Muscle layer of colon (tissue), 2 donors: ENCODE results near the gene C11orf91.
"Not testable (repeated sequence)": the region's sequence is repeated elsewhere in the genome, so short reads cannot be mapped to it uniquely, and the experiment has no call there.

ENCODE experiments used
- H3K27ac ChIP-seq: one replicate; pipeline ENCODE4 v1.7.0; 2013; ENCODE audit warnings: low read depth, mild to moderate bottlenecking, low read length, moderate library complexity
- H3K27me3 ChIP-seq, 2 donors: one replicate each; pipeline ENCODE4 v1.7.0; 2013; ENCODE audit warnings: low read length in 2 of 2, mild to moderate bottlenecking in 2 of 2; ENCODE audit not compliant: insufficient read depth in 2 of 2, control insufficient read depth in 1 of 2
- H3K36me3 ChIP-seq: one replicate; pipeline ENCODE4 v1.7.0; 2013; ENCODE audit warnings: mild to moderate bottlenecking, low read length; ENCODE audit not compliant: insufficient read depth
- H3K4me1 ChIP-seq: one replicate; pipeline ENCODE4 v1.7.0; 2013; ENCODE audit warnings: mild to moderate bottlenecking, low read length; ENCODE audit not compliant: insufficient read depth
- H3K4me3 ChIP-seq, 2 donors: one replicate each; pipeline ENCODE4 v1.7.0; 2013; ENCODE audit warnings: low read length in 2 of 2, low read depth in 1 of 2, mild to moderate bottlenecking in 1 of 2, moderate library complexity in 1 of 2
- H3K9ac ChIP-seq: one replicate; pipeline ENCODE4 v1.7.0; 2013; ENCODE audit warnings: low read length
- H3K9me3 ChIP-seq: one replicate; pipeline ENCODE4 v1.7.0; 2013; ENCODE audit warnings: mild to moderate bottlenecking, low read length
- donor health status: abdominal sarcoma.
- donor health status: Adenocarcinoma of cecum.

C11orf91 gene

DNA sequence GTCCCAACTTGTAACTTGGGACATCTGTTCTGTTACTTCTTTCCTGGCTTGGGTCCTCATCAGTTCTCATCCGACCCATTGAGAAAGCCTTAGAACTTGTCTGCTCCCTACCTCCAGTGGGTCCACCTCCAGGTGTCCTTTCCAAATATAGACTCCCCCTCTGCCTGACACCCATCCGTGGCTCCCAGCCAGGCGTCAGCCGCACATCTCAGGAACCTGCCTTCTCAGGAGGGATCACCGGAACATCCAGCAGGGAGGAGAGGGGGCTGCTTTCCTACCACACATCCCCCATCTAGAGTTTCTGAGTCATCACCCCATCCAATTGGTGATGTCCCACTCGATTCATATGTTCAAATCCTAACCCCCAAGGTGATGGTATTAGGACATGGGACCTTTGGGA lies 36.5 kb downstream of the C11orf91 start:
- H3K4me1 ChIP-seq, result no peaks in the 10 kb centered on the region
- no peak overlapping the region for H3K27ac ChIP-seq
- no peaks in the 10 kb centered on the region for H3K36me3 ChIP-seq
- H3K27me3 ChIP-seq, result no peaks in the 10 kb centered on the region
- no peaks in the 10 kb centered on the region for H3K9me3 ChIP-seq
- H3K9ac ChIP-seq, result no peak overlapping the region
- H3K4me3 ChIP-seq, result no peak overlapping the region

DNA sequence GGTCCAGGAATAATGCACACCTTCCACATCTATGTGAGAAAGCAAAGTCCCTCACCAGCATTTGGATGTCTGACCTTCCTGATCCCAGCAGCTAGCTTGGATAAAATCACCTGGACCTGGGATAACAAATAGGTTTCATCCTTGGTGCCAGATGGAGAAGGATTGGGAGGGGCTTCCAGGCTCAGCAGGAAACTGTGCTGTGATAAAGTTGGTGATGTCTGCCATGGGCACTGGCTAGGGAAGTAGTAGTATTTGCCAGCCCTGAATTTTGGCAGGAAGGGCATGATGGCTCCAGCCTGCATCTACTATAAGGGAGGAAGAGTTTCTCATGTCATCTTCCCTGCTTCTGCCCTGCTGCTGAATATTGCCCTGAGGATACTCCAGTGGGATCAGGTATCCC lies 37.5 kb downstream of the C11orf91 start:
- Histone ChIP-seq H3K4me1 (no peaks in the 10 kb centered on the region), H3K9ac (no peak overlapping the region), H3K36me3 (no peaks in the 10 kb centered on the region), H3K4me3 (no peak overlapping the region), H3K27ac (no peak overlapping the region), H3K9me3 (no peaks in the 10 kb centered on the region), H3K27me3 (no peaks in the 10 kb centered on the region)

DNA sequence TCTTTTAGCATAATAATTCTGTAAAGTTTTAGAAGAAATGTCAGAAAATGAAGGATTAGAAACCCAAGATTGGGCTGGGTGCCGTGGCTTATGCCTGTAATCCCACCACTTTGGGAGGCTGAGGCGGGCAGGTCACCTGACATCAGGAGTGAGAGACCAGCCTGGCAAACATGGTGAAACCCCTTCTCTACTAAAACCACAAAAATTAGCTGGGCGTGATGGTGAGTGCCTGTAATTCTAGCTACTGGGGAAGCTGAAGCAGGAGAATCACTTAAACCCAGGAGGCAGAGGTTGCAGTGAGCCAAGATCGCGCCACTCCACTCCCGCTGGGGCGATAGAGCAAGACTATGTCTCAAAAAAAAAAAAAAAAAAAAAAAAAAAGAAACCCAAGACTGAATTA lies 39.1 kb downstream of the C11orf91 start:
- not testable (repeated sequence) for H3K9ac ChIP-seq, H3K27me3 ChIP-seq, H3K27ac ChIP-seq, H3K9me3 ChIP-seq, H3K36me3 ChIP-seq, H3K4me3 ChIP-seq, H3K4me1 ChIP-seq

DNA sequence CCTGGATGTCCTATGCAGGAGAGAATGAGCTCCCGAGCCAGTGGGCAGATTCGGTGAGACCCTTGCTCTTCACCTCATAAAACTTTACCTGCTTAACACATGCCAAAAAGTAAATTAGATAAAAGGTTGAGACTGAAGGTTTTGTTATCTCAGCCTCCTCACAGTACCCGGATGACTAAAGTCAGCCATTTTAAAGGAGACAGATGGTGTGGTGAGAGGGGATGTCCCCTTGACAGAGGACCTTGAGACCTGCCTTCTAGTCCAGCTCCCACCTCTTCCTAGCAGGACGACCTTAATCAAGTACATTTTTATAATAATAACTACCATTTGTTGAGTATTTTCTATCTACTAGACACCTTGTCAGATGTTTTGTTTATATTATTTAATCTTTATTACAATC lies 39.7 kb downstream of the C11orf91 start:
- Histone ChIP-seq H3K27ac (no peak overlapping the region), H3K9me3 (no peaks in the 10 kb centered on the region), H3K9ac (no peak overlapping the region), H3K4me3 (no peak overlapping the region), H3K27me3 (no peaks in the 10 kb centered on the region), H3K4me1 (no peaks in the 10 kb centered on the region), H3K36me3 (no peaks in the 10 kb centered on the region)

DNA sequence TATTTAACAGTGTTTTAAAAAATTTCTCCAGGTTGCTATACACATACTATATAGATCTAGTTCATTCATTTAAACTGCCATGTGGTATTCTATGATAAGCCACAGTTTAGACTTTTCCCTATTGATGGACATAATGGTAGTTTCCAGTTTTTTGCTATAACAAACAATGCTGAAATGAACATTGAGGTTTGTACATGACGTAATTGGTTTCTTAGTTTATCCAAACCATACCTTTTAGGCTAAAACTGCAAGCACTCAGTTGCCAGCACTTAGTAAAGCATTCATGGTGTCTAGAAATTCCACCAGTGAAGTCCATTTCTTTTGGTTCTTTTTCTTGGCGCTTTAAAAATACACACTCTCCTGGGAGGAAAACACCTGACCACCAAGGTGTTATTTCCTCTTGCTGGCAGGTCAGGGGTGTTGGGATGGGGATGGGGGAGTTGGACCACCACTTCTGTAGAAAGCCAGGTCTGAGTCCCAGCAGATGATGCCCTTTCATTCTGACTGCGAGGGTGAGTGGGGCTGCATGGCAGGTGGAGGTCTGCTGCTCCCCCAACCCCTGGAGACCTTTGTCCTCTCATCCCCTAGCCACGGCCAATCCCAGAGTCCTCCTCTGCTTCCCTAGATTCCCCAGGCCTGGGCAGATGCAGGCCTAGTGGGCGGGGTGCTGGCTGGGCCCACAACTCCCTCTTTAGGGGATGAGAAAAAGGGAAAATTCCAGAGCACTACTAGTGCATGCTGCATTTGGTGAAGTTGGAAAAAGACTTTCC lies 41.1 kb downstream of the C11orf91 start:
- H3K4me3 ChIP-seq, result no peak overlapping the region
- no peak overlapping the region for H3K9ac ChIP-seq
- no peaks in the 10 kb centered on the region for H3K9me3 ChIP-seq
- no peaks in the 10 kb centered on the region for H3K4me1 ChIP-seq
- no peak overlapping the region for H3K27ac ChIP-seq
- no peaks in the 10 kb centered on the region for H3K27me3 ChIP-seq
- H3K36me3 ChIP-seq, result no peaks in the 10 kb centered on the region

DNA sequence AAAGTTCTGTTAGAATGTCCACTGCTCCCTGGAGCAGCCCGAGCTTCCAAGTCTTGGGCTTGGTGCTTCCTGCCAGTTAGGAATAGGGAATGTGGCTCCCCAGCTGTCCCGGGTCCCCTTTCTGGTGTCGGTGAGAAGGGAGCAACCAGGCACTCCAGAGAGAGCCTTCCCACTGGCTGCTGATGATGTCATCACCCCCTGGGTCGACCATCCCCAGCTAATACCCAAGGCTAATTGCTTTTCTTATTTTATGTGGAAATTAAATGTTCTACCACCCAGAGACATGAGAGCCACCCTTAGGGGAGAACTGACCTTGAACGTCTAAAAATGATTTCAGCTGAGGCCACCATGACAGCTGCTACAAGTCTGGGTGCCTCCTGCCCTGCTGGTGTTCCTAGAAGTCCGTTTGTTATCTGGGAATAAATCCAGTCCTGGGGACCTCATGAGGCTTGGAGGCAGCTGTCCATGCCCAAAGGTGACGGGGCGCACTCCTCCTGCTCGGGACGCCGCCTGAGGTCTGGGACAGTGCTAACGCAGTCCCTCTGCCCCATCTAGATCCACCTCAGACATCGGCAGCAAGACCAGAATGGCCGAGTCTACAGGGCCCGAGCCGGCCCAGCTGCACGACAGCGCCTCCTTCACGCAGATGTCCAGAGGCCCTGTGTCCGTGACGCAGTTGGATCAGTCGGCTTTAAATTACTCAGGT lies 42.3 kb downstream of the C11orf91 start:
- Histone ChIP-seq H3K9me3 (no peaks in the 10 kb centered on the region), H3K4me1 (no peaks in the 10 kb centered on the region), H3K4me3 (no peak overlapping the region), H3K27ac (no peak overlapping the region), H3K36me3 (no peaks in the 10 kb centered on the region), H3K27me3 (no peaks in the 10 kb centered on the region), H3K9ac (no peak overlapping the region)

DNA sequence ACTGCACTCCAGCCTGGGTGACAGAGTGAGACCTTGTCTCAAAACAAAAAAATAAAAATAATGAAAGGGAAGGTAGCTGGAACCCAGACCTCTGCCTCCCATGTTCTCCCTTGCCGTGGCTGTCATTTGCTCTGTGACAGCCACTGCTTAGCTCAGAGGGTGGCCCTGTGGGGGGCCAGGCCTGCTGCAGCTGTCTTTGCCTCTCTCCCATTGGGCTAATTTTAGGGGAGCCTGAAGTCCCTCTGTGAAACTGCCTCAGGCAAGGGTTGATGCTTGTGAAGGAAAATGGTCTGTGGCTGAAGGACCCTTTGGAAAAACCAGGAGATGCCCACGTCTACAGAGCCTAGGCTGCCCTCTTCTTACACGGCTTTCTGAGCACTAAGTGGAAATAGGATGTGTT lies 42.9 kb downstream of the C11orf91 start:
- H3K4me1 ChIP-seq, result peaks cover under 1% of the 10 kb centered on the region
- no peak overlapping the region for H3K4me3 ChIP-seq

DNA sequence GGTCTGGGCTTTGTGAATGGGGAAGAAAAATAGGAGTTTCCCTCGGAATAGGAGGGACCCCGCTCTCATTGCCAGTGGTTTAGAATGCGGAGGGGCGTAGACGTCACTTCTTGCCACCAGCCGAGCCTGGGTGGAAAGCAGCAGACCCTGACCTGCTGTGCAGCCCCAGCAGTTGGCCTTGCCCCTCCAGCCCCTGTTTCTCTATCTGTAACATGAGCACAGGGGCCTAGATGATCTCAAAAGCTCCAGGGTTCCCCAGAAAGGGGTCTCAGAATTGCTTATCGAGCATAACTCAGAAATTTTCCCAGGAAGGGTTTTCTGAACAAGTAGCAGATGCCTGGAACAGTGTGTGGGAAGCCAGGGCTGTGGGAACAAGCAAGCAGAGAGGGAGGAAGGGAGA lies 43.9 kb downstream of the C11orf91 start:
- H3K27ac ChIP-seq, result no peak overlapping the region
- H3K9me3 ChIP-seq, result no peaks in the 10 kb centered on the region
- H3K36me3 ChIP-seq, result no peaks in the 10 kb centered on the region
- H3K4me1 ChIP-seq, result peaks cover 10% of the 10 kb centered on the region
- no peak overlapping the region for H3K4me3 ChIP-seq
- no peaks in the 10 kb centered on the region for H3K27me3 ChIP-seq
- no peak overlapping the region for H3K9ac ChIP-seq

More for the DNA sequence above, 42.9 kb downstream of the C11orf91 start:
- H3K27me3 ChIP-seq, result no peaks in the 10 kb centered on the region
- no peak overlapping the region for H3K27ac ChIP-seq
- no peaks in the 10 kb centered on the region for H3K9me3 ChIP-seq
- no peaks in the 10 kb centered on the region for H3K36me3 ChIP-seq
- H3K9ac ChIP-seq, result no peak overlapping the region

DNA sequence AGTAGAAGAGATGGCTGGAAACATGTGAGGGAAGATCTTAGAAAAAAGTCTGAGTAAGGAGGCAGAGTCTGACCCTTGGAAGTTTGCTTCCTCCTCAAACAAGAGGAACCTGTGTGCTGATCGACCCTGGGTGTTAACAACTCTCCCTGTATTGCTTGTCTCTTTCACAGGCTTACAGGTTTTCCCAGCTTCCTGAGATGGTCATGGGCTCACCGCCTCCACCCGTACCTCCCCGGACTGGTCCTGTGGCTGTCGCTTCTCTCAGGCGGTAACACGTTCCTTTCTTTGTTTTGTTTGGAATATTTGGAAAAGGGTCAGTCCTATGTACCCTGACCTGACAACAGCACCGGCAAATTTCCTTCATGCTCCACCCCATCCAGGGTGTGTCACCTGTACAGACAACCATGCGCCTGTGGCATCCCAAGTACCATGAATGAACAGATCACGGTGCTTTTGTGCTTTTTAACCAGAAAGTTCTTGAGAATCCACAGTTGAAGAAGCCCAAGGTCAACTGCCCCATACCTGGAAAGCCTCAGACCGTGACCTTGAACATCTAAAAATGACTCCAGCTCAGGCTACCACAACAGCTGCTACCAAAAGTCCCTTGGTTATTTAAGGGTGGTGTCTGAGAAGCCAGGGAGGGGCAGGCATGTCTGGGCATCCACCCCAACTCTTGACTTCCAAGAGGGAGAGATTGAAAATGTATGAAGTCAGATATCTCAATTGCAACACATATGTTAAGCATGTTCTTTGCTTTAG lies 44.6 kb downstream of the C11orf91 start:
- Histone ChIP-seq H3K4me1 (peaks cover 10% of the 10 kb centered on the region), H3K27me3 (no peaks in the 10 kb centered on the region), H3K4me3 (no peak overlapping the region), H3K36me3 (no peaks in the 10 kb centered on the region), H3K9me3 (no peaks in the 10 kb centered on the region), H3K9ac (no peak overlapping the region), H3K27ac (no peak overlapping the region)

DNA sequence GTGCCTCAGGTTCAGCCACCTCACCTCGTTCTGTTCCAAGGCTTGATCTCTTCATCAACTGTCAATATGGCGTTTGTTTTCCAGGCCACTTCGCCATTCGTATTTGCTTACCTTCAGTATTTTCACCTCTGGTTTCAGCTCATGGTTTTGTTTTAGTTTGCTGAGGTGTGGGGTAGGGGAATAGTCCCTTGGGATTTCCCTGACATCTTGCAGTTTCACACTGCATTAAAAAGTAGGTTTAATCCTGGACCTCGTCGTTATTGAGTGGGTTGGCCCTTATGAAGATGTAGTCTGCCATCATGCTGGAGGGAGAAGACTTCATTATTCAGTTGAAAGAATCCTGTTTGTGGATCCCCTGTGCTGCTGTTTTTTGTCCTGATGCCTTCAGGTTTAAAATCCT lies 46.0 kb downstream of the C11orf91 start:
- no peak overlapping the region for H3K4me3 ChIP-seq
- H3K4me1 ChIP-seq, result peaks cover 10% of the 10 kb centered on the region
- no peak overlapping the region for H3K9ac ChIP-seq
- no peaks in the 10 kb centered on the region for H3K36me3 ChIP-seq
- no peaks in the 10 kb centered on the region for H3K27me3 ChIP-seq
- H3K9me3 ChIP-seq, result no peaks in the 10 kb centered on the region
- H3K27ac ChIP-seq, result no peak overlapping the region

DNA sequence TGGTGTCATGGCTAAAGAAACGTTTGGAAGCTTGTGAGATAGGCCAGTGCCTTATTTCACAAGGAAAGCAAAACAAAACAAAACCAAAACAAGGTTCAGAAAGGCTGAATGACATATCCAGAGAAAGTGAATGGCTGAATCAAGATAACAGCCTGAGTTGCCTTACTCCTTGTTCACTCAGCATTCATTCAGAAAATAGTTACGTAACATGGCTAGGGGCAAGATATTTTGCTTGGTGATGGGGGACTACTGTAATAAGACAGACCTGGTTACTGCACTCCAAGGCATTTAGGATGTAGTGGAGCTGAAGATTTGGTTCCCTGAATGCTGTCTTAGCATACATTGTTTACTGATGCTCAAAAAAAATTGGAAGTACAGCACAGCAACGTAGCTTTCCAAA lies 47.7 kb downstream of the C11orf91 start:
- Histone ChIP-seq H3K4me3 (no peak overlapping the region), H3K36me3 (no peaks in the 10 kb centered on the region), H3K9me3 (no peaks in the 10 kb centered on the region), H3K27me3 (no peaks in the 10 kb centered on the region), H3K27ac (no peak overlapping the region), H3K4me1 (peaks cover 10% of the 10 kb centered on the region), H3K9ac (no peak overlapping the region)
